TTC549 (cell line): ENCODE data around the gene COX5A.

ENCODE experiments used
- FAIRE-seq: peaks from 2 replicates; lab custom pipeline; 2012; peaks lifted over from hg19 to GRCh38; lab: Jason Lieb, UNC

Gene COX5A

GRCh38 chr15:74937590-74938371 lies at the start of gene COX5A:
TSS of gene COX5A (minus strand) at chr15:74938073. CDS start at chr15:74938014, 59 bp downstream.
- FAIRE-seq = no peak

- FAIRE-seq = no peak
Measured at GRCh38 chr15:74983725-74984231, 45.9 kb upstream of the COX5A start.

- no peak for FAIRE-seq
Measured at GRCh38 chr15:74982183-74982582, 44.3 kb upstream of the COX5A start.

- no peak for FAIRE-seq
Measured at GRCh38 chr15:74978503-74978902, 40.6 kb upstream of the COX5A start.

GRCh38 chr15:74978077-74978476 lies 40.2 kb upstream of the COX5A start:
- no peak for FAIRE-seq

GRCh38 chr15:74977599-74977998 lies 39.7 kb upstream of the COX5A start:
- no peak for FAIRE-seq

GRCh38 chr15:74976159-74976558 lies 38.3 kb upstream of the COX5A start:
- FAIRE-seq = no peak

GRCh38 chr15:74967670-74968069 lies 29.8 kb upstream of the COX5A start:
- FAIRE-seq = no peak

- no peak for FAIRE-seq
Measured at GRCh38 chr15:74964794-74965193, 26.9 kb upstream of the COX5A start.

- FAIRE-seq = no peak
Measured at GRCh38 chr15:74963213-74963612, 25.3 kb upstream of the COX5A start.

- FAIRE-seq = no peak
Measured at GRCh38 chr15:74962671-74963070, 24.8 kb upstream of the COX5A start.

GRCh38 chr15:74962219-74962618 lies 24.3 kb upstream of the COX5A start:
- FAIRE-seq = no peak

GRCh38 chr15:74961616-74962015 lies 23.7 kb upstream of the COX5A start:
- FAIRE-seq = no peak

- no peak for FAIRE-seq
Measured at GRCh38 chr15:74960995-74961588, 23.2 kb upstream of the COX5A start.

- FAIRE-seq = no peak
Measured at GRCh38 chr15:74960286-74960685, 22.4 kb upstream of the COX5A start.

- FAIRE-seq = no peak
Measured at GRCh38 chr15:74959586-74959939, 21.7 kb upstream of the COX5A start.

GRCh38 chr15:74958908-74959585 lies 21.2 kb upstream of the COX5A start:
- no peak for FAIRE-seq

- FAIRE-seq = no peak
Measured at GRCh38 chr15:74958320-74958907, 20.5 kb upstream of the COX5A start.

GRCh38 chr15:74957476-74958035 lies 19.7 kb upstream of the COX5A start:
- no peak for FAIRE-seq

- FAIRE-seq = no peak
Measured at GRCh38 chr15:74956648-74957475, 19.0 kb upstream of the COX5A start, which contains the start of gene RPP25. TSS of gene RPP25 (minus strand) at chr15:74956772. CDS start at chr15:74956583, 189 bp downstream.
